ENCODE data around the gene RPTOR. TPM values are rescaled to one million over a fixed set of nuclear protein-coding genes. Genes with fewer than 3 reads are reported as not detected.
"Not testable (repeated sequence)": the region's sequence is repeated elsewhere in the genome, so short reads cannot be mapped to it uniquely, and the experiment has no call there.

Gene RPTOR
- total RNA-seq, 1 experiment from 2014 or later: 9.1 TPM

DNA sequence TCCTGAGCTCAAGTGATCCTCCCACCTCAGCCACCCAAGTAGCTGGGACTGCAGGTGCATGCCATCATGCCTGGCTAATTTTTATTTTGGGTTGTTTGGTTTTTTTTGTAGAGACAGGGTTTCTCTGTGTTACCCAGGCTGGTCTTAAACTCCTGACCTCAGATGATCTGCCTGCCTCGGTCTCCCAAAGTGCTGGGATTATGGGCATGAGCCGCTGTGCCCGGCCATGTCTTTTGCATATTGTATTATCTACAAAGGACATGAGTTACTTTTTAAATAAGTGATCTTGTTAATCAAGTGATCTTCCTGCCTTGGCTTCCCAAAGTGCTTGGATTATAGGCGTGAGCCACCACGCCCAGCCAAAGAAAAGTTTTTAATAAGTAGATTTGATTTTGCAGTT is 252.6 kb downstream of the RPTOR start:
- not testable (repeated sequence) for DNase-seq (ENCODE audit: low read depth)

DNA sequence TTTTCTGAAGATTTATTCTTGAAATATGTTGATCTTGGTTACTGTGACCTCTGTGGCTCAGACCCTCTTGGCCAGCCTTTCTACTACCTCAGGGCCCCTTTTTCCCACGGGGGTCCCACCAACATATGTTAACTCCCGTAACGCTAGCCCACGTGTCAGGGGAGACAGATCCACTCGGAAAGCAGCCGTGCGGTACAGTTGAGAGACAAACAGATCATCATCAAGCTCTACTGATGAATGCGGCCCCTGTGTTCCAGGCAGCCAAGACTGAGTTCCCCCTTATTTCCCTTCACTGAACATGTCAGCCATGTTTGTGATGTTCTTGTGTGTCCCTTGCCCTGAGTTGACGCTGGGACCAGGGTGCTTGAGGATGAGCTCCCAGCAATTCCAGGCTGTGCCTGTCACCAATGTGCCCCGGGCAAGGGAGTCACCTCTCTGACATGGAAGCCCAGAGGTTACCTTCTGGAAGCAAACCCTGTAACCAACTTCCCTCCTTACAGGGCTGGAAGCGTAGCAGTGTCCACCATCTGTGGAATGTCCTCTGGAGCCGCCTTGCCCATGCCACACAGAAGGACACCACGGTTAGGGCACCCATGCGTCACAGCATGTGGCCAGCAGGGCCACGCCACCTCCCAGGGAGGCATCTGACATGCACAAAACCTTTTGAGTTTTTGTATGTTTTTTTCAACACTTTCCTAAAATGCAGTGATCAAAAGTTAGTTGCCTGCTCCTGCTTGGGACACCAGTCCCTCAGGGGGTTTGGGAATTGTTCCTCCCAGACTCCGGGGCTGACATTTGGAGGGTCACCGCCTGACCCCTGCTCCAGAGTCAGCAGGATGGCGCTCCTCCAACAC is 253.3 kb downstream of the RPTOR start:
- no peak for DNase-seq (ENCODE audit: low read depth)

DNA sequence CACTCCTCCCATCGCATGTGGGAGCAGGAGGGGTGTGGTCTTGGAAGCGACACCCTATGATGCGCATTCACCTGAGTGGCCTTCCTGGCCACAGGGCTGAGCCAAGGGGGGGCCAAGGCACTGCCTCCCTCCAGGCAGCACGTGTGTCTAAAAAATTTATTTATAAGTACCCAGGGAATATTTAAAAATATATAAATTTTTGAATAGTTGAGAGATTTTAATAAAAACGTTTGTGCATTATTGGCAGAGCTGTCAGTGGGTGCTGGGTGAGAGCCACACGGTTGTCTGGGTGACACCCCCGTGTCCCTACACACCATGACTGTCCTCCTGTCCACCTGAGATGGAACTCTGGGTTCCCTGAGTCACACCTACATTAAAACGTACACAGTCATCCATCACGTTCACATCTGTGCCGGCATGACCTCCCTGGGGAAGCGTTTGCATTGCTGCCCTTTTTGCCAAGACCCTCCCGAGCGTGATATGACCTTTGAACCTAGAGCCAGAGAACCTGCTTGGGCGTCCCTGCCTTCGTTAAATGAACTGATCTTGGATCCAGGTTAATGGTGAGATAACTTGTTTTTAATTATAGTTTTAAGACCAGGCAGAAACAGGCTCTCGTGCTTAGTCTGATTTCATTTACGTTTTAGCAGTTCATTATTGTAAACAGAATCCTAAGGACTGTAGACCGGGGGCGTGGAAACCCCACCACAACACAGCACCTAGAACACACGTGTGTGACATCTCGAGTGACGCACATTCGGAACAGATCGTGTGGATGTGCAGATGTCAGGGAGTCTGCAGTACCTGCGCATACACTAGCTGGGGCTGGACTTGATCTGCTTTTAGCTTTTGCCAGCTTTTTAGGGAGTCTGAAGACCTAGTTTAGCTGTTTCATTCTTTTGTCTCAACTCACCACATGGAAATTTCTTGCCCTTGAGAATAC is 254.2 kb downstream of the RPTOR start:
- DNase-seq (ENCODE audit: low read depth): no peak

DNA sequence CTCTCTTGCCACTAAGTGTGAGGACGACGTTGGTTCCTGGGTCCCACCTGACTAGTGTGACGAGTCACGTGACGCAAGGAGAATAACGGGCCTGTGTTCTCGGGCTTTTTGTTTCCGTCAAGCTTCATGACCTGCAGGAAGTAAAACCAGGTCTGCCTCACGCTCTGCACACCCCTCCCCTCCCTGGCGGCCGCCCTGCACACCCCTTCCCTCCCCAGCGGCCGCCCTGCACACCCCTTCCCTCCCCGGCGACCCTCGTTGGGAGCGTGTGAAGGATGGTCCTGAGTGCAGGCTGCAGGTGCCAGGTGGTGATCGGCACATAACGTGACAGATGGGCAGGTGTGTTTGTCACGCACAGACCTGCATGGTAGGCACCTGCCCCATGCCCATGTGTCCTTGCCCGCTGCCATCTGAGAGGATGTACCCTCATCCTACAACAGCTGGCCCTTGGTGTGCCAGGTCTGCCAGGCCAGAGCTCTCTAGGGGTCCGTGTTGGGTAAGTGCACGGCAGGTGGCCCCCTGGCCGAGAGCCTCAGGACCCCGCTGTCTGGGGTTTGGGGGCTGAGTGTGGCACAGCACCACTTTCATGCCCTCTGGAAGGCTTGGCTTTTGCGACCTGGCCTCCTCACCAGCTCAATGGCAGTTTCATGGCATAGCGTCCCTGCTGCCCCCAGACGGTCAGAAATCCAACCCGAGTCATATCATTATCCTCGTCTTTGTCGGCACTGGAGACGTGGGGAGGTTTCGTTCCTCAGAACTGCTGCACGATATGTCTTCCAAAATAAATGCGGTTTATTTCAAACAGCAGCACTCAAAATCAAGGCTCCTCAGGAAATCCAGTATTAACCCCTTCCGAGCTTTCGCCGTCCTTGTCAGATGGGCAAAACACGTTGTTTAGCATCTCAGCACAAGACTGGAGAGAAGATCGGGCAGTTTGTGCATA is 255.2 kb downstream of the RPTOR start:
- DNase-seq (ENCODE audit: low read depth): no peak

DNA sequence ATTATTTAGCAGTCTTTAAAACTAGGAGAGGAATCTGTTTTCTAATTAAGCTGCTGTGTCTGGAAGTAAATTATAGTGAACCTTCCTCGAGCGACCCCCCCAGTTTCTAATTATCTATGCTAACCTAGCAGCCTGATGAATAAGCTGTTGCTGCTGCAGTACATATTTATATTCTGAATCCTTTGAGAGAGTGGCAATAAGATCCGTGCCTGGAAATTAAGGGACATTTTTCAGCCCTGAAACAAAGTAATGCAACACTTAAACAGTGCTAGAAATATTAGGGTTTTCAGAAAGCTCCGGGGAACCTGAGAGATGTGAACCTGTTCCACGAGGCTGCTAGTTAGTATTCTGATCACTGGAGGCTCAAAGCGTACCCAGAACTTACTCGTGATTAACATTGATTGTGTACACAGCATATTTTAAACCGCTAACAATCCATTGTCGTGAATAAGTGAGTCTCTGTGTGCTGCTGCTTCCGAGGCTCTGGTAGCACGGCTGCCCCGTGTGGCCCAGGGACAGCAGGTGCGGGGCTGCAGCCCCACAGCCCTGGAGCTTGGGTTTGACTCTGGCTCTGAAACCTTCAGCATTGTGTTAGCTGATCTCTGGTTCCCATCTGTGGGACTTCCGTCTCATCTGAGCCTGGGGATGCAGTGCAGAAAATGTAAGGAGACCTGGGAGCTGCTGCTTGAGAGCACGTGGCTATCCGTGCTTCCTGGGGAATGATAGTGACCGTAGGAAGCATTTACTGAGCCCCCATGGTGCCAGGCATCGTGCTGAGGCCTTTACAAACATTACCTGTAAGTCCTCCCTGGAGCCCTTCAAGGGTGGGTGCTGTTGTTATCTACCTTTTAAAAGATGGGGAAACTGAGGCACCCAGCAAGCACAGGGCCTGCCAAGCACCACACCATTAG is 256.1 kb downstream of the RPTOR start:
- no peak for DNase-seq (ENCODE audit: low read depth)

DNA sequence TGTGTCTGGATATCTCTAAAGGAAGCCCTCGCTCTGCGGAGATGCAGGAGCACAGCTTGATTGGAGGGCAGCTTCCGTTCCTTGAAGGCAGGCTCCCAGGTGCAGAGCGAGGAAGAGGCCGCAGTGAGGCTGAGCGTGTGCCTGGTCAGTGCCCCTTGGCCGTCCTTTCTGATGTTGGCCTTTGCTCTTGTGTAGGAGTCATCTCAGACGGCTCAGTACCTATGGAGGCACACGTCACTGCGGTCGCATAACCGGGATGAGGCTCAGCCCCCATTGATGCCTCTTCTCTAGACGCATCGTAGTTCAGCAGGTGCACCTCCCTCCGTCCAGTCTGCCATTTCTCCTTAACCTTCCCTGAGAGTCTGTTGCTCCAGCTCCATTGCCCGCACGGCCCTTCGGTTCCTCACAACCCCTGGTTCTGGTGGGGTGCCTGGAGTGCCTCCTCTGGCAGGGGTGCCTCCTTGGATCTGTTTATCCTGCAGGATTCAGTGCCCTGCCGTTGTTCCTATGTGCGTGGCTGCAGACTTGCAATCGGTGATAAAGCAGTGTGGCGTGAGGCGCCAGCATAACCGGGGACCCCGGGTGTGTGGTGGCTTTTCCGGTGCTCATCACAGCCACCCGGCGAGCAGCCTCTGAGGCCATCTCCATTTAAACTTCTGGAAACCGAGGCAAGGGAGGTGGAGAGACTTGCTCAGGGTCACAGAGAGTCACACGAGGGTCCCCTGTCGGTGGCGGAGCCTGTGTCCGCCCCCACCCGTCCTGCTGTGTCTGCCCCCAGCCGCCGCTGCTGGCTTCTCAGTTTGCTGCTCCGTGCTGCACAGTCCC is 258.2 kb downstream of the RPTOR start:
- DNase-seq (ENCODE audit: low read depth): no peak

DNA sequence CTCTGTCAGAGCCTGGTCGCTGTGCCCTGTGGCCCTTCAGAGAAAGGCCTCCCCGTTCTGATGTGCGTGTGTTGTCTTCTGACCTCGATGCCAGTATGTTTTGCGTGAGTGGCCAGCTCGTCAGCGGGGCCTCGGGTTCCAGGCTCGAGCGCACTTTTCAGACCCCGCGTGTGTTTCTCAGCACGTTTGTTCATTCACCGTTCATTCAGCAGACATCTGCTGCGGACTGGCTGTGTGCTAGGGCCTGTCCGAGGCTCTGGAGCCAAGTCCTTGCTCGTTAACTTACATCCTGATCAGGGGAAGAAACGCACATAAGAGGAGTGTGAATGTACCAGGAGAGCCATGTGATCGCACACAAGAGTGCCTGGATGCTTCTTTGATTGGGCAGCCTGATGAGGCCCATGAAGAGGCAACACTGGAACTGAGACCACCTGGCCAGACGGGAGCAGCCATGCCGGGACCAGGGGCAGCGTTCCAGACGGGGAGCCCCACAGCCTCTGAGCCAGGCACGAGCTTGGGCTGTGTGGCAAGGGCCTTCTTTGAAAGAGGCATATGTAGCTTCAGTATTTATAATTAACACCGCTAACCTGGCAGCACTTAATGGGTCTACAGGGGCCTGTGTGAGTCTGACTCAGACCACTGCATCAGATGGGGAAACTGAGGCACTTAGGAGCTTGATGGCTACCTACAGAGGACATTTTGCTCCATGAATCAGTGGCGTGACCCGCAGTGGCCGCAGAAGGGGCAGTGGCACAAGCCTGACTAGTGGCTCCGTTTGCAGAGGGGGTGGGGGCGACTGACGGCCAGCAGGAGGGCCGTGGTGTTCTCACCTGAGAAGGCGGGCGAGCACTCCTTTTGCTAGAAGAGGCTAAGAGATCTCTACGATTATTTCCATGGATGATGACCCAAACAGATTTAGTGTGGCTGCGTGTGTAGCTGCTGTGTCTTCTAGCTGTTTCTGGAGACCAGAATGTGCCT is 259.1 kb downstream of the RPTOR start:
- no peak for DNase-seq (ENCODE audit: low read depth)

DNA sequence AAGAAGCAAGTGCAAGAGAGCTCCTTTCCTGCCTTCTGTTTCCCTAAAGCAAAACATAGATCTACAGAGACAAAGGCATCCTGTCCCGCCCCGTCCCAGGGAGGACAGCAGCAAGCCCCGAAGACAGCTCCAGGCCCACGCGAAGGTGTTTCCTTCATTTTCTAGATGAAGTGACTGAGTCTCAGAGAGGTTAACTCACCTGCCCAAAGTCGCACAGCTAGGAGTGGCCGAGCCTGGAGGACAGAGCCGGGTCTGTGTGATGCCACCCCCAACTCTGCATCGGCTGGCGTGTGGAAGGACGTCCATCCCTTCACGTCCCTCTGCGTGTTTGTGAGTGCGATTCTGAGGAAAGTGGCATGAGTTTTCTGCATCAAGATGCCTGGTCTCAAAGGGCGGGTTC is 259.8 kb downstream of the RPTOR start:
- DNase-seq (ENCODE audit: low read depth): no peak

DNA sequence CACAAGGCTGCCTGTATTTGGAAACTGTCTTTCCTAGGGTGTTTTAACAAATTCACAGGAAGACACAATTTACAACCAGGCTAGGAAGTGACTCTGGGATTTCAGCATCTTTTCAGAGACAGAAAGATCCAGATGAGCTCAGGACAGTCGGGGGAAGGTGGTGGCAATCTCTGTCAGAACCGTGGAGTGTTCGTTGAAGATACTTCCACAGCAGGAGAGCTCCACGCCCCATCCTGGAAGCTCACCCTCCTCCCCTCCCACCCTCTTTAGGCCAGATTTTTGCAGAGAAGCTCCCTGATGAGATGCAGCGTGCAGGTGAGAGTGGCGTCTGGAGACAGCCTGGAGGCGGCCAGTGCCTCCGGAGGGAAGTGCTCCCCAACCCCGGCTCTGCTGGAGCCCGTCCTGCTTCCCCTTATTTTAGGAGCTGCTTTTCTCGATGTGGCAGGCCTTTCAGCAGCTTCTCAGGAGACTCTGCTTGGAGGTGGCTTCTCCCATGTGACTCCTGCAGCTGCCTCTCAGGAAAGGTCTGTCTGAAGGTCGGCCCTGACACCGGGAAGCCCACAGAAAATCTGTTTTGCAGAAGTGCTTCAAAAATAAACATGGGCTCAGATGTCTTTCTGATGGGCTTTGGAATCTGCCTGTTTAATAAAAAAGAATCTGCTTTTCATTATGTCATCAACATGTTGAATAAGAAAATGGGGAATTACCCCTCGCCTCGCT is 260.6 kb downstream of the RPTOR start:
- no peak for DNase-seq (ENCODE audit: low read depth)

DNA sequence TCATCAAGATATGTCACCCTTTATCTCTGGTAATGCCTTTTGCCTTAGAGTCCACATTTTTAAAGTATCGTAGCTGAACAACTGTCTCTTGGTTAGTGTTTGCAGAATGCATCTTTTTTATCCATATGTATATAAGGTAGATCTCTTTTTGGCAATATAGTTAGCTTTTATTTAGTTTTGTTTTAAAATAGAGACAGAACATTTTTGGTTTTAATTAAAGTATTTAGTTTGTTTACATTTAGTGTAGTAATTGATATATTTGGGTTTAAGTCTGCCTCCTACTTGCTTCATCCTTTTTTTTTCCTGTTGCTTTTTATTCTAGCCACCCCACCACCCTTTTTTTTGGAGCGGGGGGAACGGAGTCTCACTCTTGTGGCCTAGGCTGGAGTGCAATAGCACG is 262.4 kb downstream of the RPTOR start:
- no peak for DNase-seq (ENCODE audit: low read depth)

DNA sequence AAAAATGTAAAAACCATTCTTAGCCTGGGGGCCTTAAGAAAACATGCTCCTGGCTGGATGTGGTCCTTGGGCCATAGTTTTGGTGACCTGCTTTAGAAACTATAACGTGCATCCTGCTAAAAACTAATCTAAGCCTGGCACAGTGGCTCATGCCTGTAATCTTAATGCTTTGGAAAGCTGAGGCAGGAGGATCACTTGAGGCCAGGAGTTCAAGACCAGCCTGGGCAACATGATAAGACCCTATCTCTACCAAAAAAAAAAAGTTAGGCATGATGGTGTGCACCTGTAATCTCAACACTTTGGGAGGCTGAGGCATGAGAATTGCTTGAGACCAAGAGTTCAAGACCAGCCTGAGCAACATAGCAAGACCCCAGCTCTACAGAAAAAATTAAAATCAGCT is 263.2 kb downstream of the RPTOR start:
- DNase-seq (ENCODE audit: low read depth): no peak

DNA sequence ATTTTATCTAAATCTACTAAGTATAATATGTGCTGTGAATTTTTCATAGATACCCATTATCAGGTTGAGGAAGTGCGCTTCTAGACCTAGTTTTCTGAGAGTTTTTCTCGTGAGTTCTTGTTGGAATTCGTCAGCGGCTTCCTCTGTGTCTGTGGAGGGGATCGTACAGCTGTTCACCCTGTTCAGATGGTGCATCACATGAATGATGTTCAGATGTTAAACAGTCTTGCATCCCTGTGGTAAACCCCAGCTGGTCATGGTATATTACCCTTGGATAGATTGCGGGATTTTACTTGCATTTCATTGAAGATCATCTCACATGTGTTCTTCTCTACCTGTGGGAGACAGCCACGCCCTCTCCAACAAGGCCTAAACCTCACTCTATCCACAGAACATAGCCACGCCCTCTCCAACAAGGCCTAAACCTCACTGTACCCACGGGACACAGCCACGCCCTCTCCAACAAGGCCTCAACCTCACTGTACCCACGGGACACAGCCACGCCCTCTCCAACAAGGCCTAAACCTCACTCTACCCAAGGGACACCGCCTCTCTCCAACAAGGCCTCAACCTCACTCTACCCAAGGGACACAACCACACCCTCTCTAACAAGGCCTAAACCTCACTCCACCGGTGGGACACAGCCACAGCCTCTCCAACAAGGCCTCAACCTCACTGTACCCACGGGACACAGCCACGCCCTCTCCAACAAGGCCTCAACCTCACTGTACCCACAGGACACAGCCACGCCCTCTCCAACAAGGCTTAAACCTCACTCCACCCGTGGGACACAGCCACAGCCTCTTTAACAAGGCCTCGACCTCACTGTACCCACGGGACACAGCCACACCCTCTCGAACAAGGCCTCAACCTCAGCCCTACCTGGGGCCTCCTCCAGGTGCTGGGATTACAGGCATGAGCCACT is 266.8 kb downstream of the RPTOR start:
- DNase-seq (ENCODE audit: low read depth): no peak

DNA sequence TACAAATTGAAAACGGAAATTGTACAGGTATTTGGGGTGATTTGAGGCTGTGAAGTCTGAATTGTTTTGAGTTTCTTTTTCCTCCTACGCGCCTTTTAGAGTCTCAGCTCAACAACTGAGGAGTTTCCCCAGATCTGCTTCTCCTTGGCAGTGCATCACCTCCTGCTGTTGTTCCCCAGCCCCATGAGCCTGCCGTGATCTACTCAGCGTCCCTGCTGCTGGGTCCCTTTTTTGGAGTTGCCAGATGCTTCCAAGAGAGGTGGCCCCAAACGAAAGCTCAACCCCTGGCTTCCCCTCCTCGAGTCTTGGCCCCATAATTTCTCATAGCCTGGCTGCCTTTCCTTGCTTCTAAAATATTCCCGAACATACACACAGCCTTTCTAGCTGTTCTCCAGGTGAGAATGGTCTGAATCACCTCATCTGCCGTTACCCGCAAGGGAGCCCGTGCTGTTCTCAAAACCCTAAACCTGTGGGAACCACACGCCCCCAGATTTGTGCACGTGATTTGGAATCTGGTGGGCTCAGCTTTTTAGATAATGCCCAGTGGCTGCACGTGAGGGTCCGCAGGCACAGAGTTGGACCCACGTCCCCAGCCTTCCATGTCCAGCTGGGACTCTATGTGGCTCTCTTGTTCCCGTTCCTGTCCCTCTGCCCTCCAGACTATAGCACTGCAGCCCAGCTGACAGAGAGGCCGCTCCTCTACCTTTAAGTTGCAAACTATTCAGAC is 267.9 kb downstream of the RPTOR start:
- DNase-seq (ENCODE audit: low read depth): no peak

DNA sequence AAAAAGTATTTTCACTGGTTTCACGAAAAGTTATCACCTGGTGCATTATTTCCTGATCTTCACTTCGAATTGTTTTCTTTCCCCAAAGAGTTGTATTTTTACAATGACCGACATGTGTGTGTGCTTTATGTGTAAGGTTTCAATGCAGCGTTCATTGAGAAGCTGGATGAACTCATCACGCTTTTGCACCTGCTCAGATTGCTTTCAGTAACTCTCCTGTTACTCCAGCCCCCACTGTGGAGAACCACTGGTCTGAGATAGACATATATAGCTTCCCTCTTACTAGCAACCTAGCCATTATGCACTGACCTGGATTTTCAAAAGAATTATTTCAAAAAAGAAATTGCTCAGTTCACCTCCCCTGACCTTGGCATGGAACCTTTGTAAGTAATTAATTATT is 268.7 kb downstream of the RPTOR start:
- DNase-seq (ENCODE audit: low read depth): no peak

DNA sequence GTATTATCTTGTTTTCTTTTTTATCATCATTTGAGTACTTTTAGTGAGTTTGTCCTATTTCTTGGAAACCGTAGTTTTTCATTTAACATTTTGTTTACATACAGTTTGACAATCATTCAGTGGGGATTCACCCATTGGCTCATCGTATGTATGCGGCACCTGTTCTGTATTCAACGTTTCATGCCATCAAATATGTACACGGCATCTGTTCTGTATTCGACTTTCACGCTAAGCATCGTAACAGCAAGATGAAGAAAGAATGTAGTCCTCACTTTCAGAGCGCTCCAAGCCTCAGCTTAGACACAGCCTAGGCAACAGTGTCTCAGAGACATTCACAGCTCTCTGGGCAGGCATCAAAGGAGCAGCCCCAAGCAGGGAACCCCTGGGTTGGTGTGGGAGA is 269.9 kb downstream of the RPTOR start:
- DNase-seq (ENCODE audit: low read depth): no peak

DNA sequence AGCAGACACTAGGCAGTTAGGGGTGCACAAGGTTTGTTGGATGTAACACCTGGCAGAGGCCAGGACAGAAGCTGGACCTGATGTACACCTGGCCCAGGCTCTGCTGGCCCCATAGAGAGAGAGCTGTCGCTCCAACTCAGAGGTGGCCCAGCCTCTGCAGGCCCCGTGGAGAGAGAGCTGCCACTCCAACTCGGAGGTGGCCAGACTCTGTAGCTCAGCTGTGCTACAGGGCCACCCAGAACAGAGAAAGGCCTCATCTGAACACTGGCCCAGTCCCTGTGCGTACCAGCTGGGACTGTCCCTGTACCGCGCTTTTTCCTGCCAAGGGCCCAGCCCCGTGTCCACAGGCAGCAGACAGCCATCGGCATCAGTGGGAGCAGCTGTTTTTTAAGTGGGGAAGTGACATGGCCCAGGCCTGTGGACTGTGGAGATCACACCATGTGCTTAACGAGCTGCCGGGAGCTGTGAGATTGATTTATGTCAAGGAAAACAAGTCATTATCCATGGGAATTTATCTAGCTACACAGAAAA is 270.6 kb downstream of the RPTOR start:
- no peak for DNase-seq (ENCODE audit: low read depth)

All from Daoy (cell line).